ENCODE data around the gene HTR3A. TPM values are rescaled to one million over a fixed set of nuclear protein-coding genes. Genes with fewer than 3 reads are reported as not detected.

The HTR3A gene
- total and polyA plus RNA-seq, 2 of the 13 experiments (the other 11 are each of a cell fraction or from before 2014, with no cell fraction given), result not detected

DNA sequence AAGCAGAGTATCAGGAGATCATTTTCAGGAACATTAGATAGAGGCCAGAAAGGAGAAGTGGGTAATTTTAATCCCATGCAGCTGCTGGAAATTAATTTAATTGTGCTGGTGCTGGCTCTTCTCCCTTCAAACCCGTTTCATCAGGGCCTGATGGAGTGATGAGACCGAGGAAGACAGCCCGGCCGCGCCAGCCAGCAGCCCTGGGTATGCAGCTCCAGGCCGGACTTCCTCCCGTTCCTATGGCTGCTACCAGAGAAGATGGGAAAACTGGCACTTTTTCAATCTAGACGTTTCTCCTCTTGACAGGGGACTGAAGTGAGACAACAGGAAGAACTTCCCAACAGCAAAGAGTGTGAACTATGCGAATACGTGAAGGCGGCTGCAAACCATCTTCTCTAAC, 60.0 kb downstream of the HTR3A start (continued):
- TF ChIP-seq TFDP2 (CRISPR knock-in tag; IDR thresholded peaks at IDR 0.05), result no peak
- no peak for TF ChIP-seq ZNF552 (CRISPR knock-in tag; IDR thresholded peaks at IDR 0.05; ENCODE audit: borderline replicate concordance)
- TF ChIP-seq ZFP36 (IDR thresholded peaks at IDR 0.05; ENCODE audit: borderline replicate concordance, low read depth, low read length, partially characterized antibody), result no peak
- TF ChIP-seq ZNF224 (CRISPR knock-in tag; IDR thresholded peaks at IDR 0.05), result no peak
- TF ChIP-seq ZNF512 (CRISPR knock-in tag; IDR thresholded peaks at IDR 0.05), result no peak
- no peak for TF ChIP-seq HES4 (CRISPR knock-in tag; IDR thresholded peaks at IDR 0.05; ENCODE audit: borderline replicate concordance)
- no peak for TF ChIP-seq HNRNPLL (IDR thresholded peaks at IDR 0.05; ENCODE audit: low read depth, low read length, poor library complexity, severe bottlenecking)
- no peak for TF ChIP-seq JUNB (CRISPR knock-in tag; IDR thresholded peaks at IDR 0.05; ENCODE audit: borderline replicate concordance)
- no peak for TF ChIP-seq ZNF335 (CRISPR knock-in tag; IDR thresholded peaks at IDR 0.05)
- no peak for TF ChIP-seq ZNF232 (CRISPR knock-in tag; IDR thresholded peaks at IDR 0.05; ENCODE audit: borderline replicate concordance)
- no peak for TF ChIP-seq NCOA1 (CRISPR knock-in tag; IDR thresholded peaks at IDR 0.05)

All from HepG2 (cell line).